IMR-90 (cell line): Measurements from ENCODE around the gene GBE1. TPM values are rescaled to one million over a fixed set of nuclear protein-coding genes. Genes with fewer than 3 reads are reported as not detected.

Experiments
- ATAC-seq: fragments of 200-7000 bp; cut with Tn5 transposase; 2 replicates; pipeline ENCODE4 v1.9.1; 2020; ENCODE audit warnings: low read depth, mild to moderate bottlenecking, moderate library complexity
- BruUV-seq: library from RNA; stranded (reverse); fragments of 400-500 nt; replicated peaks from 2 replicates; lab custom pipeline; 2021; lab: Mats Ljungman, UMichigan
- CTCF ChIA-PET: fragments of 300-600 bp; formaldehyde crosslinking; extraction: SDS; loops from one replicate; lab custom pipeline; 2021; ENCODE audit warnings: antibody characterized with exemption; lab: Yijun Ruan, JAX
- POLR2A ChIA-PET: fragments of 300-600 bp; sonication (Branson Sonifier 250); formaldehyde crosslinking; loops from one replicate; lab custom pipeline; 2022; ENCODE audit warnings: antibody characterized with exemption; ENCODE audit not compliant: unreplicated experiment; lab: Charles Lee
- DNase-seq: peaks from one replicate; pipeline ENCODE4 v3.0.0; 2013
- H2AFZ ChIP-seq: replicated peaks from 2 replicates; pipeline ENCODE3; 2013; ENCODE audit warnings: low read length, mild to moderate bottlenecking; ENCODE audit not compliant: poor library complexity
- H2AK5ac ChIP-seq: 2 replicates; pipeline ENCODE4 v1.6.1; 2013; ENCODE audit warnings: low read depth, low read length, inconsistent platforms
- H2AK9ac ChIP-seq: replicated peaks from 2 replicates; pipeline ENCODE3; 2013; ENCODE audit warnings: mild to moderate bottlenecking, low read depth, low read length, moderate library complexity; ENCODE audit not compliant: poor library complexity
- H2BK120ac ChIP-seq: 2 replicates; pipeline ENCODE4 v1.6.1; 2013; ENCODE audit warnings: low read depth, low read length, inconsistent platforms
- H2BK15ac ChIP-seq: 3 replicates; pipeline ENCODE4 v1.6.1; 2013; ENCODE audit warnings: low read depth, low read length, inconsistent platforms
- H2BK20ac ChIP-seq: 2 replicates; pipeline ENCODE4 v1.6.1; 2013; ENCODE audit warnings: low read depth, mild to moderate bottlenecking, inconsistent platforms, low read length, moderate library complexity
- H2BK5ac ChIP-seq: 2 replicates; pipeline ENCODE4 v1.6.1; 2013; ENCODE audit warnings: mild to moderate bottlenecking, low read depth, low read length, inconsistent platforms; ENCODE audit not compliant: poor library complexity, severe bottlenecking
- H3K14ac ChIP-seq: replicated peaks from 2 replicates; pipeline ENCODE4 v1.6.1; 2013; ENCODE audit warnings: low read depth, low read length, inconsistent platforms
- H3K18ac ChIP-seq: 2 replicates; pipeline ENCODE4 v1.6.1; 2013; ENCODE audit warnings: low read depth, low read length, control low read depth
- H3K23ac ChIP-seq: 2 replicates; pipeline ENCODE4 v1.6.1; 2013; ENCODE audit warnings: low read depth, low read length, inconsistent platforms
- H3K27ac ChIP-seq: 2 replicates; pipeline ENCODE4 v1.5.1; 2013; ENCODE audit warnings: mild to moderate bottlenecking, control low read depth, low read length; ENCODE audit not compliant: insufficient read depth
- H3K27me3 ChIP-seq: 2 replicates; pipeline ENCODE4 v1.6.1; 2013; ENCODE audit warnings: low read length; ENCODE audit not compliant: control insufficient read depth, insufficient read depth
- H3K36me3 ChIP-seq: 2 replicates; pipeline ENCODE4 v1.6.1; 2013; ENCODE audit warnings: low read length, mixed read lengths; ENCODE audit not compliant: control insufficient read depth, insufficient read depth
- H3K4ac ChIP-seq: 2 replicates; pipeline ENCODE4 v1.6.1; 2013; ENCODE audit warnings: low read depth, low read length, inconsistent platforms
- H3K4me1 ChIP-seq: 2 replicates; pipeline ENCODE4 v1.6.1; 2013; ENCODE audit warnings: low read length, mixed read lengths; ENCODE audit not compliant: control insufficient read depth, insufficient read depth
- H3K4me2 ChIP-seq: 2 replicates; pipeline ENCODE4 v1.6.1; 2013; ENCODE audit warnings: low read depth, mild to moderate bottlenecking, control low read depth, low read length, moderate library complexity
- H3K4me3 ChIP-seq: 2 replicates; pipeline ENCODE4 v1.5.1; 2013; ENCODE audit warnings: low read depth, mild to moderate bottlenecking, control low read depth, low read length, moderate library complexity; ENCODE audit not compliant: insufficient read depth
- H3K56ac ChIP-seq: 2 replicates; pipeline ENCODE4 v1.6.1; 2013; ENCODE audit warnings: low read length, inconsistent platforms; ENCODE audit not compliant: insufficient read depth; ENCODE audit errors: extremely low read depth
- H3K79me1 ChIP-seq, 2 experiments: 2 replicates each; pipeline ENCODE4 v1.6.1; 2013; ENCODE audit warnings: low read length in 2 of 2, inconsistent platforms in 1 of 2, low read depth in 1 of 2
- H3K9ac ChIP-seq: 2 replicates; pipeline ENCODE4 v1.6.1; 2013; ENCODE audit warnings: low read depth, low read length, control low read depth
- H3K9me1 ChIP-seq: 2 replicates; pipeline ENCODE4 v1.6.1; 2013; ENCODE audit warnings: low read length, inconsistent platforms; ENCODE audit not compliant: insufficient read depth
- H3K9me3 ChIP-seq: 2 replicates; pipeline ENCODE4 v1.6.1; 2013; ENCODE audit warnings: low read length; ENCODE audit not compliant: control insufficient read depth, insufficient read depth
- H4K20me1 ChIP-seq: 2 replicates; pipeline ENCODE4 v1.6.1; 2013; ENCODE audit warnings: low read length, inconsistent platforms; ENCODE audit not compliant: insufficient read depth
- H4K5ac ChIP-seq: 2 replicates; pipeline ENCODE4 v1.6.1; 2013; ENCODE audit warnings: mild to moderate bottlenecking, low read depth, low read length, control low read depth
- H4K8ac ChIP-seq, 2 experiments: 2 replicates each; pipeline ENCODE4 v1.6.1; 2013; ENCODE audit warnings: low read depth in 2 of 2, low read length in 2 of 2, control low read depth in 1 of 2, inconsistent platforms in 1 of 2
- H4K91ac ChIP-seq: 2 replicates; pipeline ENCODE4 v1.6.1; 2013; ENCODE audit warnings: low read depth, low read length, inconsistent platforms; ENCODE audit not compliant: insufficient read depth
- BHLHE40 ChIP-seq: fragments of 150-350 bp; IDR thresholded peaks from 2 replicates; pipeline ENCODE4 v1.6.1; 2016; ENCODE audit warnings: mild to moderate bottlenecking, low read depth, low read length
- CEBPB ChIP-seq: IDR thresholded peaks from 2 replicates; pipeline ENCODE4 v1.6.1; 2012; ENCODE audit warnings: low read depth, low read length, improper control_type of control experiment
- ELK1 ChIP-seq: fragments of 150-350 bp; IDR thresholded peaks from 2 replicates; pipeline ENCODE4 v1.6.1; 2016; ENCODE audit warnings: low read depth, mild to moderate bottlenecking, low read length, moderate library complexity, borderline replicate concordance
- MAFK ChIP-seq: IDR thresholded peaks from 2 replicates; pipeline ENCODE4 v1.6.1; 2012; ENCODE audit warnings: low read depth, low read length, improper control_type of control experiment
- MXI1 ChIP-seq: IDR thresholded peaks from 2 replicates; pipeline ENCODE4 v1.6.1; 2012; ENCODE audit warnings: low read depth, mild to moderate bottlenecking, low read length, moderate library complexity, borderline replicate concordance
- POLR2A ChIP-seq: IDR thresholded peaks from 2 replicates; pipeline ENCODE4 v1.6.1; 2012; ENCODE audit warnings: mild to moderate bottlenecking, low read depth, low read length
- RAD21 ChIP-seq: IDR thresholded peaks from 2 replicates; pipeline ENCODE4 v1.6.1; 2012; ENCODE audit warnings: low read length, improper control_type of control experiment
- WGBS, 2 experiments: methylation state at CpG; one replicate each; pipeline versions ENCODE4 v1.1.5 to v1.1.7; 2013; ENCODE audit warnings: missing lambda C conversion rate in 2 of 2; ENCODE audit not compliant: insufficient read length in 1 of 2; ENCODE audit errors: extremely low coverage in 2 of 2; 5-methylcytosine and 5-hydroxymethylcytosine counted together
- dilution Hi-C: fragments of 300-500 bp; cut with HindIII; formaldehyde crosslinking; loops from one replicate; pipeline ENCODE4 v1.14.3; 2018; ENCODE audit warnings: low sequenced_read_pairs; ENCODE audit not compliant: unreplicated experiment
- in situ Hi-C: fragments of 300-500 bp; cut with MboI; formaldehyde crosslinking; loops from 3 replicates; pipeline ENCODE4 v1.14.3; 2019; ENCODE audit warnings: low sequenced_read_pairs, inconsistent platforms, mixed read lengths
- intact Hi-C: fragments of 100-400 bp; cut with micrococcal nuclease; formaldehyde crosslinking; loops from 2 replicates; pipeline ENCODE4 v1.10.0; 2022
- polyA plus RNA-seq, 3 experiments: library from polyadenylated mRNA; depleted of rRNA; stranded (reverse); fragments of >200 nt; gene quantifications; 2 replicates each; pipeline ENCODE4 v1.2.3, GENCODE V29; 2012; ENCODE audit warnings: low replicate concordance in 1 of 3
- total RNA-seq: library from RNA; depleted of rRNA; stranded (reverse); fragments of >200 nt; gene quantifications from 2 replicates; pipeline ENCODE4 v1.2.3, GENCODE V29; 2012
- TF ChIP-seq, protein P1 (sequence below): conservative IDR thresholded peaks from 2 replicates; pipeline ENCODE4 v1.5.1; 2012; ENCODE audit warnings: mild to moderate bottlenecking, low read depth, low read length, improper control_type of control experiment

GBE1 gene
- total and polyA plus RNA-seq, 2 of the 4 experiments (the other 2 are of a cell fraction) = 36.7 to 90.3 TPM

DNA sequence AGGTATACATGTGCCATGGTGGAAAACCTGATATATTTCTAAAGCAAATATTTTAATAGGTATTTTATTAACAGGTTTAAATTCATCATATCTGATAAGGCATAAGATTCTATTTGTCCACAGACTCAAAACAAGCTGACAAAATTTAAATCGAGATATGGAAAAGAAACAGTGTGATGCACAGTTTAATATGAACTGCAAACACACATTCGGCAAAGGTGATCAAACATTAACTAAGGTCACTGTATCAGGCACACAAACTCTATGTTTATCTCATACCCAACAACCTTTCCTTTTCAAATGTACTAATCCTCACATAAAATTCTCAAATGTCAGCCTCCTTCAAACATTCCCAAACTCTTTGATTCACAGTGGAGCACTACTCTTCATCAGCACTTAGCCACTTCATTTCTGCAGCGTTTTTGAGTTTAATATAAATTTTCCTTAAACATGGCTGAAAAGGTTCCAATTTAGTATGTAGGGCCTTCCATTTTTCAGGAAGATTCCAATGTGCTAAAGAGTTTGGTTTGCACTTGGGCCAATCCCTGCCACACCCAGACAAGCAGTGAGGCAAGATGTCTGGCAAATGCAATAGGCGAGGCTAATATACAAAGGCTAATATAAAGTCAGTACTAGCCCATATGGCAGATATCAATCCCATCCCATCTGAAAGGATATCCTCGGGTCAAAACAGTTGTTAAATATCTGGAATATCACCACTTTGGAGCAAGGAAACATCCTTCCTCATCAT is 84.6 kb downstream of the GBE1 start:
- no peak overlapping the region for H3K18ac ChIP-seq
- no peak overlapping the region for H2BK20ac ChIP-seq
- ATAC-seq (no peak), DNase-seq (no peak)
- H3K4ac ChIP-seq = no peak overlapping the region
- H3K4me3 ChIP-seq = no peak overlapping the region
- ChIA-PET POLR2A (no interaction called here), CTCF (no interaction called here)
- H3K9me3 ChIP-seq = no peaks in the 10 kb centered on the region
- H4K8ac ChIP-seq = no peak overlapping the region
- H2BK120ac ChIP-seq = no peak overlapping the region
- BruUV-seq = no TSS peak
- H3K27ac ChIP-seq = no peak overlapping the region
- in situ Hi-C loops = no loop called here
- no peak overlapping the region for H2AFZ ChIP-seq
- H3K4me2 ChIP-seq = no peak overlapping the region
- no peak overlapping the region for H2BK5ac ChIP-seq
- H3K9ac ChIP-seq = no peak overlapping the region
- no peaks in the 10 kb centered on the region for H3K4me1 ChIP-seq
- H4K20me1 ChIP-seq = no peaks in the 10 kb centered on the region
- H4K91ac ChIP-seq = no peak overlapping the region
- no peak overlapping the region for H3K14ac ChIP-seq
- no peak for TF ChIP-seq MAFK
- TF ChIP-seq CEBPB = no peak
- no peak for TF ChIP-seq RAD21
- TF ChIP-seq MXI1 = no peak
- TF ChIP-seq, protein P1, sequence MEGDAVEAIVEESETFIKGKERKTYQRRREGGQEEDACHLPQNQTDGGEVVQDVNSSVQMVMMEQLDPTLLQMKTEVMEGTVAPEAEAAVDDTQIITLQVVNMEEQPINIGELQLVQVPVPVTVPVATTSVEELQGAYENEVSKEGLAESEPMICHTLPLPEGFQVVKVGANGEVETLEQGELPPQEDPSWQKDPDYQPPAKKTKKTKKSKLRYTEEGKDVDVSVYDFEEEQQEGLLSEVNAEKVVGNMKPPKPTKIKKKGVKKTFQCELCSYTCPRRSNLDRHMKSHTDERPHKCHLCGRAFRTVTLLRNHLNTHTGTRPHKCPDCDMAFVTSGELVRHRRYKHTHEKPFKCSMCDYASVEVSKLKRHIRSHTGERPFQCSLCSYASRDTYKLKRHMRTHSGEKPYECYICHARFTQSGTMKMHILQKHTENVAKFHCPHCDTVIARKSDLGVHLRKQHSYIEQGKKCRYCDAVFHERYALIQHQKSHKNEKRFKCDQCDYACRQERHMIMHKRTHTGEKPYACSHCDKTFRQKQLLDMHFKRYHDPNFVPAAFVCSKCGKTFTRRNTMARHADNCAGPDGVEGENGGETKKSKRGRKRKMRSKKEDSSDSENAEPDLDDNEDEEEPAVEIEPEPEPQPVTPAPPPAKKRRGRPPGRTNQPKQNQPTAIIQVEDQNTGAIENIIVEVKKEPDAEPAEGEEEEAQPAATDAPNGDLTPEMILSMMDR = no peak
- no peak for TF ChIP-seq POLR2A
- TF ChIP-seq BHLHE40 = no peak
- TF ChIP-seq ELK1 = no peak
- H3K36me3 ChIP-seq = peaks cover 1% of the 10 kb centered on the region; the same call in 1 of the 2 replicates
- H3K56ac ChIP-seq = no peak overlapping the region
- intact Hi-C loops = no loop called here
- no peak overlapping the region for H3K23ac ChIP-seq
- no peak overlapping the region for H2AK5ac ChIP-seq
- H3K79me1 ChIP-seq = peaks cover 18 to 22% of the 10 kb centered on the region in 2 experiments
- H2BK15ac ChIP-seq = no peak overlapping the region
- dilution Hi-C loops = no loop called here
- no peaks in the 10 kb centered on the region for H3K9me1 ChIP-seq
- no CpG with 5 or more reads among the region's 5 CpGs for WGBS, 2 experiments
- H2AK9ac ChIP-seq = no peak overlapping the region
- H4K5ac ChIP-seq = no peak overlapping the region
- no peaks in the 10 kb centered on the region for H3K27me3 ChIP-seq
